Neural crest cell (in vitro differentiated cells): ENCODE measurements around the gene ENDOV. TPM values are rescaled to one million over a fixed set of nuclear protein-coding genes. Genes with fewer than 3 reads are reported as not detected.

ENCODE experiments used
- DNase-seq: peaks from one replicate; pipeline ENCODE4 v3.0.0; 2021; ENCODE audit warnings: low read depth, mixed read lengths, low spot score
- H3K27ac Mint-ChIP-seq: one replicate; pipeline ENCODE4 v1.8.0; 2021; ENCODE audit warnings: mild to moderate bottlenecking, mixed read lengths; ENCODE audit not compliant: unreplicated experiment
- H3K27me3 Mint-ChIP-seq: 2 replicates; pipeline ENCODE4 v1.8.0; 2021; ENCODE audit warnings: low read depth, mild to moderate bottlenecking, mixed read lengths
- H3K36me3 Mint-ChIP-seq: 2 replicates; pipeline ENCODE4 v1.8.0; 2021; ENCODE audit warnings: low read depth, mild to moderate bottlenecking, mixed read lengths
- H3K4me1 Mint-ChIP-seq: 2 replicates; pipeline ENCODE4 v1.8.0; 2021; ENCODE audit warnings: mixed read lengths
- H3K4me3 Mint-ChIP-seq: one replicate; pipeline ENCODE4 v1.8.0; 2021; ENCODE audit warnings: mild to moderate bottlenecking, mixed read lengths
- H3K9me3 Mint-ChIP-seq: 2 replicates; pipeline ENCODE4 v1.8.0; 2021; ENCODE audit warnings: mixed read lengths
- total RNA-seq: library from RNA; stranded (reverse); gene quantifications from 2 replicates; pipeline ENCODE4 v1.2.1, GENCODE V29; 2021
- TF ChIP-seq, protein P1 (sequence below): fragments of 200-600 bp; sonication (generic); conservative IDR thresholded peaks from 2 replicates; pipeline ENCODE4 v1.5.0; 2021; ENCODE audit warnings: antibody characterized with exemption, mild to moderate bottlenecking

ENDOV gene
- total RNA-seq, 1 donor from 2014 or later = 38.0 TPM

DNA sequence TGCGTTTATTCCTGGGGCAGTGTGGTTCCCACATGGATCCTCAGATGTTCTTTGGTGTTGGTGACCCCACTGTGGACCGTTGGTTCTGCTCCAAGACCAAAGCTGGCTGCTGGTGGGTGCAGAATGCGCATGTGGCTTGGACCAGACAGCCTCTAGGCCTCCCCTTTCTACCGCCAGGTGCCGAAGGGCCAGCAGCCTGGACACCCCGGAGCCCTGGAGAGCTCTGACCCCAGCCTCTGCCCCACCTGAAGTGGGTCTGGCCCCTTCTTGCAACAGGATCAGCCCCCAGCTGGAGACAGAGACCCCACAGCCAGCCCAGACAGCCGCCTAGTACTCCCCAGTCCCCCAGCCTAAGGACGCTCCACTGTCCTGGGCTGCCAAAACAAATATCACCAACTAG is 43.0 kb downstream of the ENDOV start:
- TF ChIP-seq, protein P1, sequence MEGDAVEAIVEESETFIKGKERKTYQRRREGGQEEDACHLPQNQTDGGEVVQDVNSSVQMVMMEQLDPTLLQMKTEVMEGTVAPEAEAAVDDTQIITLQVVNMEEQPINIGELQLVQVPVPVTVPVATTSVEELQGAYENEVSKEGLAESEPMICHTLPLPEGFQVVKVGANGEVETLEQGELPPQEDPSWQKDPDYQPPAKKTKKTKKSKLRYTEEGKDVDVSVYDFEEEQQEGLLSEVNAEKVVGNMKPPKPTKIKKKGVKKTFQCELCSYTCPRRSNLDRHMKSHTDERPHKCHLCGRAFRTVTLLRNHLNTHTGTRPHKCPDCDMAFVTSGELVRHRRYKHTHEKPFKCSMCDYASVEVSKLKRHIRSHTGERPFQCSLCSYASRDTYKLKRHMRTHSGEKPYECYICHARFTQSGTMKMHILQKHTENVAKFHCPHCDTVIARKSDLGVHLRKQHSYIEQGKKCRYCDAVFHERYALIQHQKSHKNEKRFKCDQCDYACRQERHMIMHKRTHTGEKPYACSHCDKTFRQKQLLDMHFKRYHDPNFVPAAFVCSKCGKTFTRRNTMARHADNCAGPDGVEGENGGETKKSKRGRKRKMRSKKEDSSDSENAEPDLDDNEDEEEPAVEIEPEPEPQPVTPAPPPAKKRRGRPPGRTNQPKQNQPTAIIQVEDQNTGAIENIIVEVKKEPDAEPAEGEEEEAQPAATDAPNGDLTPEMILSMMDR = no peak
- no peak for DNase-seq
- peaks cover 22% of the 10 kb centered on the region for H3K4me1 Mint-ChIP-seq
- peak overlapping the region; percentile 66 for H3K4me3 Mint-ChIP-seq
- no peaks in the 10 kb centered on the region for H3K9me3 Mint-ChIP-seq
- H3K27me3 Mint-ChIP-seq = peaks cover 25% of the 10 kb centered on the region
- H3K27ac Mint-ChIP-seq = peak overlapping the region; percentile 63
- H3K36me3 Mint-ChIP-seq = no peaks in the 10 kb centered on the region

DNA sequence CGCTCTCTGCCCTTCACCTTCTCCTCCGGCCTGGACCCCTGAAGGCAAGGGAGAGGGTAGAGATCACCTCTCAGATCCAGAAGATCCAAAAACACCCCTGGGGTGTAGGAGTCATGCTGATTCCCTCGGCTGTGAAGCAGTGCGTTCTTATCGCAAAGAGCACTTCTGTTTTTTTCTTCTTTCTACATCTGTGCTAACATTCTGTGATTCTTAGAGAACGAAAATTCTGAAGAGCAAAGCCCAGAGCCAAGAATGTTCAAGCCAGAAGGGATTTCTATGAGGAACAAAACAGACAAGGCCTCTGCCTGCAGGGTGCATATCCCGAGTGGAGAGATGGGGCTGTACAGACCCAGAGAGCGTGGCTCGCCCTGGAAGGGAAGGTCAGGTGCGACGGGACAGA is 44.3 kb downstream of the ENDOV start:
- H3K36me3 Mint-ChIP-seq = no peaks in the 10 kb centered on the region
- H3K4me1 Mint-ChIP-seq = peaks cover 10% of the 10 kb centered on the region
- TF ChIP-seq, protein P1 = no peak
- peaks cover 29% of the 10 kb centered on the region for H3K27me3 Mint-ChIP-seq
- no peak overlapping the region for H3K4me3 Mint-ChIP-seq
- H3K9me3 Mint-ChIP-seq = no peaks in the 10 kb centered on the region
- no peak overlapping the region for H3K27ac Mint-ChIP-seq
- DNase-seq = no peak

DNA sequence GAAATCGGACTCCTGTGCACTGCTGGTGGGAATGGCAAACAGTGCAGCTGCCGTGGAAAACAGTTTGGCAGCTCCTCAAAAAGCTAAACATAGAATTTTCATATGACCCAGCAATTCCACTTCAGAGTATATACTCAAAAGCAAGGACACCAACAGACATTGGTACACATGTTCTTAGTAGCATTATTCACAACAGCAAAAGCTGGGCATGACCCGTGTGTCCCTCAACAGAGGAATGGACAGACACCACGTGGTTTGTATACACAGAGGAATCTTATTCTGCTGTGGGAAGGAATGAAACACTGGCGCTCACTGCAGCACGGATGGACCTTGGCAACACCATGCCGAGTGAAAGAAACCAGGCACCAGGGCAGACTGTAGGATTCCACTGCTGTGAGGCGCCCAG is 45.5 kb downstream of the ENDOV start:
- no peaks in the 10 kb centered on the region for H3K36me3 Mint-ChIP-seq
- H3K9me3 Mint-ChIP-seq = no peaks in the 10 kb centered on the region
- H3K27ac Mint-ChIP-seq = no peak overlapping the region
- no peak overlapping the region for H3K4me3 Mint-ChIP-seq
- TF ChIP-seq, protein P1 = no peak
- peaks cover 5% of the 10 kb centered on the region for H3K4me1 Mint-ChIP-seq
- H3K27me3 Mint-ChIP-seq = peaks cover 33% of the 10 kb centered on the region
- no peak for DNase-seq

DNA sequence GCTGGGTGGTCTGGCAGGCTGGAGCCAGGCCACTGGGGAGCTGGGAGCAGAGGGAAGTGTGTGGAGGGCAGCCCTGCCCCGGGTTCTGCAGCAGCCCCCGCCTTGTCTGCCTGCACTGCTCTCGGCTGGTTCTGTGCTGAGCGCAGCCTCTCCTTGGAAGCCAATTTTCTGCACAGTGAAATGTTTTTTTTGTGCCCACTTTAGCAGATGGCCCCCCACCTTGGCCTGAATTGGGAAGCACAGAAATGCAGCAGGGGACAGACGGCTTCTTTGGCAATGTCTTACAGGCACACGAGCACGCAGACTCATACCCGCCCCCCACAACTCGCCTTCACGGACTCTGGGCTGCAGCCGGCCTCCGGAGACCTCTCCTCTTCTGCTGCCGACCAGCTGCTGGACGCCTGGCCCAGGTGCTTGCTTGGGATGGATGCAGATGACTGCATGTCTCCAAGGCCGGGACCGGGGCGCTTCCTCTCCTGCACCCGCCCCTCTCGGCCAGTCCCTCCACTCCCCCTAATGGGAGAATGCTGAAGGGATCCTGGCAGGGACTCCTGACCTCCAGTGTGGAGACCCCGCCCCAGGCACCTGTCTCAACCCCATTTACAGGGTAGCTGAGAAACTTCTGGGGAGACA is 46.7 kb downstream of the ENDOV start:
- no peak for DNase-seq
- H3K27me3 Mint-ChIP-seq = peaks cover 40% of the 10 kb centered on the region
- H3K27ac Mint-ChIP-seq = no peak overlapping the region
- H3K4me3 Mint-ChIP-seq = no peak overlapping the region
- H3K4me1 Mint-ChIP-seq = no peaks in the 10 kb centered on the region
- TF ChIP-seq, protein P1 = no peak
- no peaks in the 10 kb centered on the region for H3K36me3 Mint-ChIP-seq
- H3K9me3 Mint-ChIP-seq = no peaks in the 10 kb centered on the region

DNA sequence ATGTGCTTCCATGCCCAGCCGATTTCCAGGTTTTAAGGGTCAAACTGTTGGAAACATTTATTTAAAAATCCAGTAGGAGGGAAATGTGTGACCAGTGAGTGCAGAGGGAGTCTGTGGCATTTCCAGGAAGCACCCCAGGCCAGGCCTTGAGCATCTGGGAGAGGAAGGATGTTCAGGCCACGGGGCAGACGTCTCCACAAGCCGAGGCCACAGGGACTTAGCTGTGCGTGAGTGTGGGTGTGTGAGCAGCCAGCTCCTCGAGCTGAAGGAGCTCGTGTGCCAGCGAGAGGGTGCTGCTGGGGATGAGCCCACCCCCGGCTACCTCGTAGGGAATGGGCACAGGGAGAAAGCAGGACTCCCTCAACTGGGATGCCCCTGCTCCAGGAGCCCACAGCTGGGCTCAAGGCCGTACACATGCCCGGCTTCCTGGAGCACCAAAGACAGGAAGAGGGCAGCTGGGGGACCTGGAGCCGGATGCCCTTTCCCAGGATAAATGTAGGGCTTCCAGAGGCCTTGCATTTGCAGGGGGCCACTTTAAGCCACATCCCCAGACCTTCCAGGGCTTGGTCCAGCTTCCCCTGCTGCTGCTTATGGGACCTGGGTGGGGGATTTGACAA is 48.9 kb downstream of the ENDOV start:
- no peaks in the 10 kb centered on the region for H3K4me1 Mint-ChIP-seq
- H3K27me3 Mint-ChIP-seq = peaks cover 58% of the 10 kb centered on the region
- TF ChIP-seq, protein P1 = no peak
- H3K36me3 Mint-ChIP-seq = no peaks in the 10 kb centered on the region
- DNase-seq = no peak
- no peaks in the 10 kb centered on the region for H3K9me3 Mint-ChIP-seq
- no peak overlapping the region for H3K27ac Mint-ChIP-seq
- no peak overlapping the region for H3K4me3 Mint-ChIP-seq
